ENCODE results near the gene MRGPRG.

- TF ChIP-seq CTCF (IDR thresholded peaks at IDR 0.05; ENCODE audit: insufficient read depth, low read length, poor library complexity, severe bottlenecking) = no peak
- TF ChIP-seq EZH2phosphoT487 (conservative IDR thresholded peaks at IDR 0.05; ENCODE audit: low read length) = no peak
These were observed 35.1 kb downstream of the MRGPRG start for GRCh38 chr11:3183523-3183922.

Measured in SU-DHL-6 (cell line).